Left hindlimb (tissue), 1 donor: Measurements from ENCODE around the gene UPK1A.

Experiments used
- DNase-seq: peaks from one replicate; pipeline ENCODE4 v3.0.0-alpha.2; 2018

Gene UPK1A

DNA sequence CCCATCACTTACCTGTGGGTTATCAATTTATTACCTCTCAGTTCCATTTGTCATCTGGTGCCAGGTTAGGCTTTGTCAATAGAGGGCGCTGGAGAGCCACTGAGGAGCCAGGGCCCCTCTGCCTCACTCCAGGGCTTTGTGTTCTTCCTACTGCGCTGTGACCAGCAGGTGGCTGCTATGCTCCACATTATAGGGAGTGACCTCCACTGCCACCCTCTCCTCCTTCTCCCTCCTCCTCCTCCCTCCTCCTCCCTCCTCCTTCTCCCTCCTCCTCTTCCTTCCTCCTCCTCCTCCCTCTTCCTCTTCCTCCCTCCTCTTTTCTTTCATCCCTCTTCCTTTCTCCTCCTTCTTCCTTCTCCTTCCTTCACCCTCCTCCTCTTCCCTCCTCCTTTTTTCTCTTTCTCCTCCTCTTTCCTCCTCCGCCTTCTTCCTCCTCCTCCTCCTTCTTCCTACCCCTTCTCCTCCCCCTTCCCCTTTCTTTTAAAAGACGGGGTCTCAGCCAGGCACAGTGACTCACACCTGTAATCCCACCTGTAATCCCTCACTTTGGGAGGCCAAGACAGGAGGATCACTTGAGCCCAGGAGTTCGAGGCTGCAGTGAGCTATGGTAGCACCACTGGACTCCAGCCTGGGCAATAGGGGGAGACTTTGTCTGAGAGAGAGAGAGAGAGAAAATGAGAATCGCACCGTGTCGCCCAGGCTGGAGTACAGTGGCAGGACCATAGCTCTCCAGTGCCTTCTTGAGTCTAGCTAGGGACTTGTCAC is 27.7 kb downstream of the UPK1A start:
- DNase-seq, result peak; percentile 79

DNA sequence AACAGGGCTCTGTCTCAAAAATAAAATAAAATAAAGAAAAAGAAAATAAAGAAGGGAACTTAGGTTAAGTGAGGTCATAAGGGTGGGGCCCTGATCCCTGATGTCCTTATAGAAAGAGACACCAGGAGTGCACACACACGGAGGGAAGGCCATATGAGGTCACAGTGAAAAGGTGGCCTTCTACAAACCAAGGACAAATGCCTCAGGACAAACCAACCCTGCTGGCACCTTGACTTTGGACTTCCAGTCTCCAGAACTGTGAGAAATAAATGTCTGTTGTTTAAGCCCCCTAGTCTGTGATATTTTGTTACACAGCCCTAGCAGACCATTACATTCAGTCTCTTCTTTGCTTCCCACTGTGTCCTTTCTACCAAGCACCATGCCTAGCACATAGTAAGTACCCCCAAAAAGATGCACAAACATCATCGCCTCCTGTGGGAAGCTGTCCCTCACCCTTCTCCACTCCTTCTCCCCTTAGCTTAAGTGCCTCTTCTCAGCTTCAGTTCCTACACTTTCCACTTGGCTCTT is 29.6 kb downstream of the UPK1A start:
- DNase-seq, result no peak

DNA sequence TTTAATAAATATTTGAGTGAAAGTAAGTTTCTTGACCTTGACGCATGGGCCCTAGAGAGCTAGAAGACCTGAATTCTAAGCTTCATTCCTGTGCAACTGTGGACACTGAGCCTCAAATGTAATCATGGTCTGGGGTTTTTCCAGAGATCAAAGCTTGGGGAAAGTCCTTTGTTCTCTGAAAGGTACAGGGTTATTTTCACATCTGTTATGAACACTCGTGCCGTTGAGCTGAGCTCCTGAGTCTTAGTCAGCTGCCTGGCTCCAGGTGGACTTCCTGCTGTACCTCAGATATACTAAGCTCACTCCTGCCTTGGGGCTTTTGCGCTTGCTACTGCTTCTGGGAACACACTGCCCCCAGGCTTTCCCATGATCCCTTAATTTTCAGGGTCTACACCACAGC is 30.5 kb downstream of the UPK1A start:
- no peak for DNase-seq

DNA sequence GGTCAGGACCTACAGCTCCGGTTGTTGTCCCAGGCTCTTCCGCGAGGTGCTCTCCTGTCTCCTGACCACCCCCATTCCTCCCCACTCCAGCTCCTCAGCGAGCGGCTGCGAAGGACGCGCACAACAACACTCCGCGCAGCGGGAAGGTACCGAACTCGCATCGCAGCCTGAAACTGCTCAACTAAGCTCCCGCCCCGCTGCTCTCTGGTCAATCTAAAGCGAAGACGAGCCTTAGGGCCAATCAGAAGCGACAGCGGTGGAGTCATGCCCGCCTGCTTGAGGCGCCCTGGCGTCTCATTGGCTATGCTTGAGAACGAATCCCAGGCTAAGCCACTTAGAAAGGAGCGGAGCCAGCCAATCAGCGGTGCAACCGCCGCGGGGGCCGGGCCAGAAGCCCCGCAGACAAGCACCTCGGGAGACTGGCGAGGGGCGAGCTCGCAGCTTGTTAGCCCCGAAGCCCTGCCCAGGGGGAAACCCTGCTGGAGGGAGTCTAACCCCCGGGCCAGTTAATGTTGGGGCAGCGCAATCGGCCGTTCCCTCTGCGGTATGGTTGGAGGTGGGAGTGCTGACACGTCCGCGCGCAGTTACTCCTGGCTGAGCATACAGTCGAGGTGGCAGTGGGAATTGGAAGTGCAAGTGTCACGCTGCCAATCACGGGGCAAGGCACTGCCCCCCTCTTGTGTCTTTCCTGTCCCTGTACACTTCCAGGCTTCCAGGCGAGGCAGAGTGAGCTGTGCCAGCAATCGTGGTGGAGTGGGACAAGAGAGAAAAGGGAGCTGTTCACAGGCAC is 36.1 kb downstream of the UPK1A start:
- peak; percentile 94 for DNase-seq

DNA sequence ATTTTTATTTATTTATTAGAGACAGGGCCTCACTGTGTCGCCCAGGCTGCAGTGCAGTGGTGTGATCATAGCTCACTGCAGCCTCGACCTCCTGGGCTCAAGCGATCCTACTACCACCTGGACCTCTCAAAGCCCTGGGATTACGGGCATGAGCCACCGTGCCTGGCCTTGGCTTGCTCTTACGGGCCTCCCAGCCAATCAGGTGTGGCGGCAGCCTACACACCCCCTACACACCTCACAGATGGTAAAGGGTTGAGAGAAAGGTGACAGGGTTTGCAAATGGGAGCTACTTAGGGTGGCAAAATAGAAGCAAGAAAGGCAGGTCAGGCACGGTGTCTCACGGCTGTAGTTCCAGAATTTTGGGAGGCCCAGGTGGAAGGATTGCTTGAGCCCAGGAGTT is 37.0 kb downstream of the UPK1A start:
- no peak for DNase-seq

DNA sequence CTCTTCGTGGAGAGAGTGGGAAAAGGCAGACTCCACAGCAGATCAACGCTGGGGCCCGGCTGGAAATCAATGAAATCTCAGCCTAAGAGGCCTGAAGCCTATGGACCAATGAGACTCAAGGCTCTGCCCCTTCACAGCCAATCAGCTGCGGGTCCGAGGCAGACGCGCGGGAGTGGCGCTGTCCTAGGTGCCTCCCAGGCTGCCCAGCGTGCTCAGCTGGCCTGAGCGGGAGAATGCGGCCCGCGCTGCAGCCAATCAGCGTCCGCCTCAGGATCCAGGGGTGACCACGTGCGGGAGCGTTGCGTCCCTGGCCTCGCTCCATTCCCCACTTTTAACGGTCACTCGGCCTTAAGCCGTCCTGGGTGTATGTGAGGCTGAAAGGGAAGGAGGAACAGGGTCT is 37.9 kb downstream of the UPK1A start, which contains the start of gene ZBTB32:
ZBTB32 (plus strand) TSS at position 341 of the 400 bp plus-strand sequence. CDS start 10,069 bp downstream, outside the sequence.
- DNase-seq, result no peak

DNA sequence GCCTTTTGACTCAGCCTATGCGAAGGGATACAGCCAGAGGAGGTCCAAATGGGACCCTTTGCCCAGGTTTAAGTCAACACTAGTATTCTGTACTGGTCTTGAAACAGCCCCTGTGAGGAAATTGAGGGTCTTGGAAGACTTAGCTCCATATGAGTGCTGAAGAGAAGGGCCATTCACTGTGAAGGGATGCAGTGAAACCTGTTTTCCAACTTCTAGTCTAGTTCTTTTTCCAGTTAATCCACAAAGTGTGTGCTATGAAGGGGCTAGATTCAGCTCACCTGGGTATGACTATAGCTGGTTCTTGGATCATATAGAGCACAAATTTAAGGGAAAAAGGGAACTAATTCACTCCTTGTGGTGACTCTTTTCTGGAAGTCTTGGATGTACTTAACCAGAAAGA is 42.1 kb downstream of the UPK1A start:
- no peak for DNase-seq

DNA sequence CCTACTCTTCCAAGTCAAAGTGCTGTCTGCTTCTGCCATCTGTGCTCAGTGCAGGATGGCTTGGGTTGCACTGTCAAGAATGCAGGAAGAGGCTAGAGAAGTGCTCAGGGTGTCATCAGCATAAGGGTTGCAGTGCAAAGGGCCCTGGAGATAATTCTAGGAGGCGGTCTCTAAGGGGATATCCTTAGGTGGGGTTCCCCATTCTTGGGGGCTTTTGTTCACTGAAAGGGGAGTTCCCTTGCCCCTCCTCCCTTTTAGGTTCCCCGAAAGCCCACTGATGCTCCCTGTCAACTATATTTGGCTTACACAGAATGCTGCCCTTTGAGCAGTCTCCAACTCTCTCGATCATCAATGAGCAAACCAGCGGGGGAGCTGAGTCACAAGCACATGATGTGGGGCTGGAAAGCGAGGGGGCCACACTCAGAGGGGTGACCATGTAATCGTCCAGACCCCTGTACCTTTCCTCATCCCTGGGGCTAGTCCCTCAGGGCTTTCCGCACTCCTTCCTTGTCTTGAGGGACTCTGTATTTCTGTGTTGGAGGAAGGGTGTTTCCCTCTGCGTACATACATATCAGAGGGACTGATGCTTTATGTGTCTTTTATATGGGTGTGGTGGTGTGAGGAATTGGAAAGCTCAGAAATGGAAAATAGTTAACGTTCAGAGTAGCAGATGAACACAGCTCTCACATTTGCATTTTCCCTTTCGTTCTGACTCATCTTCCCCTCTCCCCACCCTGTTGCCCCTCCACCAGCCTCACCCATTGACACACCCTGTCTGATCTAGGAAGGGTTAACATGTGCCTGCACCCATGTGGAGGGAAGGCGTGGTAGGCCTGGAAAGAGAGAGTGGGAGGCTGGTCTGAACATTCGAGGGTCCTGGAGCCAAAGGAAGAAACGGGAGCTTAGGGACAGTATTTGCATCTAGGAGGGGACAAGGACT is 44.7 kb downstream of the UPK1A start:
- no peak for DNase-seq

DNA sequence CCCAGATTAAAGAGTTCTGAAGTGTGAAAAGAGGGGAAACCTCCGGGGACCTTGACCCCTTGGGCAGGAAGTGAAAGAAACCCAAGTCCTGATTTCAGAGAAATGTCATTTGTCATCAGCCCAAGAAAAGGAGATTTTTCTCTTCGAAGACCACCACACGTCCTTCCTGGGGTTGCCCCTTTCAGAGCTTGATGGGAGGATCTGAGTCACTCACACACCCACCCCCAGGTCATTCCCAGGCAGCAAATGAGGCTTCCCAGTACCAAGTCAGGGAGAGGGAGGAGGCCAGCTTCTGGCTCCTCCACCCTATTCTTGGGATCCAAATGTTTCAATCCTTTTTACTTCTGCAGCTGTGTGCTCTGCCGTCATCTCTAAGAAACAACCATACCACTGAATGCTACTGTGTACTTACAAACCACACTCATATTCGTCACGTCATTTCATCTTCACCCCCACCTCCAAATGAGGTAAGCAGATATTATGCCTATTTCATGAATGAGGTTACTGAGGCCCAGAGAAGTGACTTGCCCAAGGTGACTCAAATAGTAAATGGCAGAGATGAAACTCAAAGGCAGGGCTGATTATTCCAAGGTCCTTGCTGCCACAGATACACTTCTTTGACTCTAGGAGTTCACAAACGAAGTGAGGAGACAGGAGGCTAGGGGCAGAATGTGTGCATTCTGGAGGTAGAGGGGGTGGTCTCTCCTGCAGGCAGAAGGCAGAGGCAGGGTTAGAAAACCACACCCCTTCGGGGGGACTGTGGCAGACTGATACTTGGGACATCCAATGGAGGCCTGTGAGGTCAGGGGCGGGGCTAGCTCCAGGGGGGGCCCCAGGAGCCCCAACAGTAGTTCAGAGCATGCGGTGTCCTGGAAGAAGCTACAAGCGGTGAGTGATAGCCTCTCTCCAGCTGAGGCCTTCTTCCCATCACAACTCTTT is 46.5 kb downstream of the UPK1A start:
- DNase-seq, result no peak

DNA sequence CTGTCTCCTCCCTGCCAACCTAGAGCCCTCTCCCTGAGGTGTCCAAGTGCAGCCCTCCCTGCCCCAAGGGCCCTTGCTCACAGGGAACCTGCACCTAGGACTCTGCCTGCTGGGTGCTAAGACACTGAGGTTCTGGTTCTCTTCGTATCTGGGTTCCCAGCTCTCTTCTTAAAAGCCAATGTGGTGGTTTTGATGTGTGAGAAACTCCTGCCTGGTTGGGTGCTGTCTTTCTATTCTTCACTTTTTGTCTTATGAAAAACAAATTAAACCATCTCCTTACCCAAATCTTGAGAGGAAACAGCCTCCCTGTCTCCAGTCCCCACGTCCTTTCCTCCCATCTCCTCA is 47.2 kb downstream of the UPK1A start:
- DNase-seq, result no peak

DNA sequence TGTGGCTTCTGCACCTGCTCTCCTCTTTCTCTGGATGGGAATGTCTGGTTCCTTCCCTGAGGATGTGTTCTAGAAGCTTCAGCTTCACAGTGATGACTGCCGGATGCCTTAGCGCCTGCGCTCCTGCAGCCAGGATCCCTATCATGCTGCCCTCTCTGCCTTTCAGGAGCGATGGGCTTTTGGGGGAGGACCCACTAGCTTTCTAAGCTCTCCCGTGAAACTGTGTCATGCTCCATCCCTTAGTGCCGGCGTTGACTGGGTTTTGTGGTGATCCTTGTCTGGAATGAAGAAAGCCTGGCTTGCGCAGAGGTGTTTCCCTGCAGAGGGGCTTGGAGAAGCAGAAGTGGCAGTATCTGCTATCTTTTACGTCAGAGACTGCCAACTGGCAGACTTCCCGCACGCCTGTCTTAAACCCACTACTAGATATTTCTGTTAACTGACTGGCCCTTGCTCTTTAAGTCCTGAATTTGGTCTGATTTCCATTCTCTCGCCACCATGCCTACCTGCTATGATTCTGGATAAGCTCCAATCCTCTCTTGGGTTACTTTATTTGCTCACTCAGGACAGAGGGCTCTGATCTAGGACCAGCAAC is 47.7 kb downstream of the UPK1A start:
- no peak for DNase-seq

DNA sequence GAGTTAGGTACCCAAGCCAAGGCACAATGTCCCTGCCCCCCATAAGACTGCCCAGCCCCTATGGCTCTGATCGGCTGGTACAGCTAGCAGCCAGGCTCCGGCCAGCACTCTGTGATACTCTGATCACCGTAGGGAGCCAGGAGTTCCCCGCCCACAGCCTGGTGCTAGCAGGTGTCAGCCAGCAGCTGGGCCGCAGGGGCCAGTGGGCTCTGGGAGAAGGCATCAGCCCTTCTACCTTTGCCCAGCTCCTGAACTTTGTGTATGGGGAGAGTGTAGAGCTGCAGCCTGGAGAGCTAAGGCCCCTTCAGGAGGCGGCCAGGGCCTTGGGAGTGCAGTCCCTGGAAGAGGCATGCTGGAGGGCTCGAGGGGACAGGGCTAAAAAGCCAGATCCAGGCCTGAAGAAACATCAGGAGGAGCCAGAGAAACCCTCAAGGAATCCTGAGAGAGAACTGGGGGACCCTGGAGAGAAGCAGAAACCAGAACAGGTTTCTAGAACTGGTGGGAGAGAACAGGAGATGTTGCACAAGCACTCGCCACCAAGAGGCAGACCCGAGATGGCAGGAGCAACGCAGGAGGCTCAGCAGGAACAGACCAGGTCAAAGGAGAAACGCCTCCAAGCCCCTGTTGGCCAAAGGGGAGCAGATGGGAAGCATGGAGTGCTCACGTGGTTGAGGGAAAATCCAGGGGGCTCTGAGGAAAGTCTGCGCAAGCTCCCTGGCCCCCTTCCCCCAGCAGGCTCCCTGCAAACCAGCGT is 48.5 kb downstream of the UPK1A start:
- no peak for DNase-seq

DNA sequence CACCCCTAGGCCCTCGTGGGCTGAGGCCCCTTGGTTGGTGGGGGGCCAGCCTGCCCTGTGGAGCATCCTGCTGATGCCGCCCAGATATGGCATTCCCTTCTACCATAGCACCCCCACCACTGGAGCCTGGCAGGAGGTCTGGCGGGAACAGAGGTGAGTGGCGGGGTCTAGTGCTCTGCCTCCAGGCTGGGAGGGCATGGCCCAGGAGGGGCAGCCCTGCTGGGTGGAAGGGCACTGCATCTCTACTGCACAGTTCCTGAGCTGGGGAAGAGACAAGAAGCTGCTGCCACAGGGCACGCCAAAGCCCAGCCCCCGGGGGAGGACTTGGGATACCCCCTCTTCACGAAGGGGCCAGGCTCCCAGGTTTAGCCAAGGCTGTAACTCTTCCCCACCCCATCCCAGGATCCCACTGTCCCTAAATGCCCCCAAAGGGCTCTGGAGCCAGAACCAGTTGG is 49.1 kb downstream of the UPK1A start:
- DNase-seq, result no peak

DNA sequence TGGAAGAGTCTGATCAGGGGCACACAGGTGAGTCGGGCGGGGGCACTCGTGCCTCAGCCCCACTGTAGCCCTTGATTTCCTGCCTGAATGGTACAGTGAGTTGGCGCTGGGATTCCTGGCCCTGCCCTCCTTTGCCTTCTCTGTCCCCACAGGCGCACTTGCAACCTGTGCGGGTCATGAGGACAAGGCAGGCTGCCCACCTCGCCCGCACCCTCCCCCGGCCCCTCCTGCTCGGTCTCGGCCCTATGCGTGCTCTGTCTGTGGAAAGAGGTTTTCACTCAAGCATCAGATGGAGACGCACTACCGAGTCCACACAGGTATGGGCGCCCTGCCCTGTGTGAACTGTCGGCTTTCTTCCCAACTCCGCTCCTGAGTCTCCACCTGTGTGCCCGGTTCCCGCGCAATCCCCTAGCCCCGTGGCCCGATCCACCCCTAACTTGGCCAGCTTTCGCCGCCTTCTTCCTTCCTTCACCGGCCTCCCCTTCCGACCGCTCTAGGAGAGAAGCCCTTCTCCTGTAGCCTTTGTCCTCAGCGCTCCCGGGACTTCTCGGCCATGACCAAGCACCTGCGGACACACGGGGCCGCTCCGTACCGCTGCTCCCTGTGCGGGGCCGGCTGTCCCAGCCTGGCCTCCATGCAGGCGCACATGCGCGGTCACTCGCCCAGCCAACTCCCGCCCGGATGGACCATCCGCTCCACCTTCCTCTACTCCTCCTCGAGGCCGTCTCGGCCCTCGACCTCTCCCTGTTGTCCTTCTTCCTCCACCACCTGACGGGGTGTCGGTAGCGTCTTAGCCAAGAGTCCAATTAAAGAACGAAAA is 49.9 kb downstream of the UPK1A start:
- peak; percentile 68 for DNase-seq

DNA sequence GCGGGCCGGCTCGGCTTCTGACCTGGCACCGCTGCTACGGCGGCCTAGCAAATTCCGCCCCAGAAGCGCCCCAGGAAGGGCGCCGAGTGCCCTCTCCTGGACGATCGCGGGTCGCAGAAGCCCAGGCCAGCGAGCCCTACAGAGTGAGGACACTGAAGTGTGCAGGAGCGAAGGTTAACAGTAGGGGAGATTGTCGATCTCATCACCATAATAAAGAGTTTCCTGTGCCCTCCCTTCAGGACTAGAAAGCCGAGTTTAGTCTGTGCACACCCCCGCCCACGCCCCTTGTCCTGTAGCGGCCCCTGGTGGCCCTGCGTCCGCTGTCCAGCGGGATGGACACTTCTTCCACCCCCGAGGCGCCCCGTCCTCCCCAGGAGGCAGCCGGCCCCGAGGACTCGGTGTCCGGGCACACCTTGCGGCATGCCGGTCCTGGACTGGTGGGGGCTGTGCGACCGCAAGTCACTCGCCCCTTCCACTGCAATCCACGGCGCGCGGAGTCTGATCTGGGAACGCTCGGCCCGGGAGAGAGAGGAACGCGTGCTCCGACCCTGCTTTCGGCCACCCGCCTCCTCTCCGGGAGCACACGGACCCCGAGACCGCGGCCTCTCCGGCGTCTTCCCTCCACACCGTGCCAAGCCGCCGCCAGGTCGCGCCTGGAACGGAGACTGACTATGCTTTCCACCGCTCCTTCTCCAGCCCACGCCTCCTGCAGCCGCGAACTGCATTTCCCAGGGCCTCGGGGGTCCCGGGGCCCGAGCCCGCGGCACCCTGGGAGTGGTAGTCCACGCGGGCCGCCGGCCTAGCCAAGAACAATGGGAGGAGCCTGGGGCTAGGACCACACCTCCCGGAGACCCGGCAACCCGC is 50.7 kb downstream of the UPK1A start:
- peak; percentile 89 for DNase-seq

DNA sequence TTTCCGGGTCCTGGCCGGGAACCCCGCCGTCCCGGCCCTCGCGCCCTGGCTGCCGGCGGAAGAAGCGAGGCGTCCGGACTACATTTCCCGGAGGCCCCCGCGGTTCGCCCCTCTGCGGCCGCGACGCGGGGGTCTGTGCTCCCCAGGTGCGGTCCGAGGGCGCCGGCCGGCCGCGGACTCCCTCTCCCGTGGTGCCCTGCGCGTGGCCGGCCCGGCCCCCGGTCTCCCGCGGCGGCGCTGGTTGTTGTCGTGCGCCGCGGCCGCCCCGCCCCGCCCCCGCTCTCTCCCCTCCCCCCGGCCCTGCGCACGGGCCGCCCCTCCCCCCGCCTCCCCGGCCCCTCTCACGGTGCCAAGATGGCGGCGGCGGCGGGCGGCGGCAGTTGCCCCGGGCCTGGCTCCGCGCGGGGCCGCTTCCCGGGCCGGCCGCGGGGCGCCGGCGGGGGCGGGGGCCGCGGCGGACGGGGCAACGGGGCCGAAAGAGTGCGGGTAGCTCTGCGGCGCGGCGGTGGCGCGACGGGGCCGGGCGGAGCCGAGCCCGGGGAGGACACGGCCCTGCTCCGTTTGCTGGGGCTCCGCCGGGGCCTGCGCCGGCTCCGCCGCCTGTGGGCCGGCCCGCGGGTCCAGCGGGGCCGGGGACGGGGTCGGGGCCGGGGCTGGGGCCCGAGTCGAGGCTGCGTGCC is 51.5 kb downstream of the UPK1A start, which contains the start of gene KMT2B:
KMT2B (plus strand) TSS at position 339 of the 680 bp plus-strand sequence; CDS start at position 355, 16 bp downstream.
- peak; percentile 97 for DNase-seq

DNA sequence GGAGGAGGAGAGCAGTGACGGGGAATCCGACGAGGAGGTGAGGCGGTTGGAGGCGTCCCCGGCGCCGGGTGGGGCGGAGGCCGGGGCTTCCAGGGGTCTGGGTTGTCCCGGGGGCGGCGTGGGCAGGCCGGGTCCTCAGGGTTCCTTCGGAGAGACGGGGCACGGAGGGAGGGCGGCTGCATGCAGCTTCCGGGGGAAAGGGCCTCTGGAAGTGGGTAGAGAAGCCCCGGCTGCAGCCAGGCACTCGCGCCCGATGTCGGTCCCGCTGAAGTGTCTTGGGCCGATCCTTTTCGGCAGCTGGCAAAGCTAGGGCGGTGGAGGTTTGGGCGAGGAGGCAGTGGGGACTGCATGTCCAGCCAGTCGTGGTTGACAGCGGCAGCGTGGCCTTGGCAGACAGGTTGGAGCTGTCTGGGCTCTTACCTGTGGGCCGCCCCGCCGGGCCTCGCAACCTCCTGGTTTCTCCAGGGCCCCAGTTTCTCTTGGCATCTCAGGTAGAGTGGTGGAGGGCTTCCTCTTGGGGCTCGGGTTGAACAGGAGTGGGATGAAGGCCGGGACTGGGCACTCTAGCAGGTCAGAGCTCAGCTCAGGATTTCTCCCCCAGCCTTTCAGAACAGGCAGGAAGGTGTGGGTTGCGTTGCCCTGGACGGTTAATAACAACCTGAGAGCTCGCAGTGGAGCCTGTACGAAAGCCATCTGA is 52.2 kb downstream of the UPK1A start:
- peak; percentile 50 for DNase-seq
